D721Med (cell line): Measurements from ENCODE around the gene WASF2.

Source experiments
- DNase-seq: peaks from one replicate; pipeline ENCODE4 v3.0.0; 2011; ENCODE audit warnings: low spot score; ENCODE audit not compliant: insufficient read length
- FAIRE-seq: peaks from 2 replicates; lab custom pipeline; 2011; peaks lifted over from hg19 to GRCh38; lab: Jason Lieb, UNC
- TF ChIP-seq, protein P1 (sequence below): IDR thresholded peaks from 2 replicates; pipeline ENCODE4 v1.5.1; 2012; ENCODE audit warnings: mild to moderate bottlenecking, control low read depth; ENCODE audit not compliant: insufficient read depth; ENCODE audit errors: missing control alignments

Gene WASF2

DNA sequence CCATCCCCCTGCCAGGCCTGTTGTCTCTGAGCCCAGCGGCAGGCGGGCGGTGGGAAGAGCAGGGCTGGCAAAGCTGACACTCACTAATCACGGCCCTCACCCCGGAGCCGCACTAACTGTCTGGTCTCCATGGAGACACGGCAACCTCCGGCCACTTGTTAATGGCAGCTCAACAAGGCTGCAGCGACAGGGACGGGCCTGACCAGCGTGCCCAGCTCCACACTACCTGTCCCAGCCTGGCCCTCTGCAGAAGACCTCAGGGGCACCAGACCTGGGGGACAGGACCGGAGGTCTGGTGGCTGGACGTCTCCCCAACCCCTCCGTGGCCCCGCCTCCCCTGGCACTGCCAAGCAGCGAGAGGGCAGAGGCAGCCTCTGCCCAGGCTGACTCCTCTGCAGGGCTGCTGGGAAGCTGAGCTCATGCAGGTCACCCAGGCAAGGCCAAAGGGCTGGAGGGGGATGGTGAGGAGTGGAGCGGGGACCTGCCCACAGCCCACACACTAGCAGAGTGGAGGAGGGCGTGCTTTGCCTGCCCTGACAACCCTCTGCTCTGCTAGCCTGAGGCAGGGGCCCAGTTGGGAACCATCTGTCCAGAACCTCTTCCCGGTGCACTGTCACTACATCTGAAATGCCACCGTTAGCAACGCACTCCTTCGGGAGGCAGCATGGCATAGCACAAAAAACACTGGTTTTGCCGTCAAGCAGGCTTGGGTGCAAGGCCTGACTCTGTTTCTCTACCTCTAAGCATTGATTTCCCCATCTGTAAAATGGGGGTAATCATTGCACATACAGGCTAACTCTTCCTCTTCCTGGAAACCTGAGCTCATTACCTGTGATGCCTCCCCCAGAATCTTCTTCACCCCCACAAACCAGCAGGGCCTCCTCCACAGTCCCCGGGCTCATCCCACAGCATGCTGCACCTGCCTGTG lies 29.6 kb upstream of the WASF2 start:
- TF ChIP-seq, protein P1, sequence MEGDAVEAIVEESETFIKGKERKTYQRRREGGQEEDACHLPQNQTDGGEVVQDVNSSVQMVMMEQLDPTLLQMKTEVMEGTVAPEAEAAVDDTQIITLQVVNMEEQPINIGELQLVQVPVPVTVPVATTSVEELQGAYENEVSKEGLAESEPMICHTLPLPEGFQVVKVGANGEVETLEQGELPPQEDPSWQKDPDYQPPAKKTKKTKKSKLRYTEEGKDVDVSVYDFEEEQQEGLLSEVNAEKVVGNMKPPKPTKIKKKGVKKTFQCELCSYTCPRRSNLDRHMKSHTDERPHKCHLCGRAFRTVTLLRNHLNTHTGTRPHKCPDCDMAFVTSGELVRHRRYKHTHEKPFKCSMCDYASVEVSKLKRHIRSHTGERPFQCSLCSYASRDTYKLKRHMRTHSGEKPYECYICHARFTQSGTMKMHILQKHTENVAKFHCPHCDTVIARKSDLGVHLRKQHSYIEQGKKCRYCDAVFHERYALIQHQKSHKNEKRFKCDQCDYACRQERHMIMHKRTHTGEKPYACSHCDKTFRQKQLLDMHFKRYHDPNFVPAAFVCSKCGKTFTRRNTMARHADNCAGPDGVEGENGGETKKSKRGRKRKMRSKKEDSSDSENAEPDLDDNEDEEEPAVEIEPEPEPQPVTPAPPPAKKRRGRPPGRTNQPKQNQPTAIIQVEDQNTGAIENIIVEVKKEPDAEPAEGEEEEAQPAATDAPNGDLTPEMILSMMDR, result no peak
- FAIRE-seq, result no peak
- no peak for DNase-seq

DNA sequence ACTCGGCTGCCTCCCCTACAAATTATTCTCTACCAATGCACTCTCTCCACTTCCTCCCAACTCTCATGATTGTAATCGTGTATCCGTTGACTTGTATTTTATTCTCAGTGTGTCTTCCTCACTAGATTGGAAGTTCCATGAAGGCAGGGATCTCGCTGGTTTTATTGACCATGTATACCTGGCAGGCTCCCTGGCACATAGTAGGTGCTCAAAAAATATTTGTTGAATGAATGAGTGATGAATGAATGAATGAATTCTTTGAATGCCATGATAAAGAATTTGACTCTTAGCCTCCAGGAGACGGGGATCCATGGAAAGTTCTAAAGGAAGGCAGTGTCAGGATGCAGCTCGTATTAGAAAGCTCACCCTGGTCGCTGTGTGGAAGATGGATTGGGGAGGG lies 28.8 kb upstream of the WASF2 start:
- TF ChIP-seq, protein P1, result no peak
- DNase-seq (no peak), FAIRE-seq (no peak)

DNA sequence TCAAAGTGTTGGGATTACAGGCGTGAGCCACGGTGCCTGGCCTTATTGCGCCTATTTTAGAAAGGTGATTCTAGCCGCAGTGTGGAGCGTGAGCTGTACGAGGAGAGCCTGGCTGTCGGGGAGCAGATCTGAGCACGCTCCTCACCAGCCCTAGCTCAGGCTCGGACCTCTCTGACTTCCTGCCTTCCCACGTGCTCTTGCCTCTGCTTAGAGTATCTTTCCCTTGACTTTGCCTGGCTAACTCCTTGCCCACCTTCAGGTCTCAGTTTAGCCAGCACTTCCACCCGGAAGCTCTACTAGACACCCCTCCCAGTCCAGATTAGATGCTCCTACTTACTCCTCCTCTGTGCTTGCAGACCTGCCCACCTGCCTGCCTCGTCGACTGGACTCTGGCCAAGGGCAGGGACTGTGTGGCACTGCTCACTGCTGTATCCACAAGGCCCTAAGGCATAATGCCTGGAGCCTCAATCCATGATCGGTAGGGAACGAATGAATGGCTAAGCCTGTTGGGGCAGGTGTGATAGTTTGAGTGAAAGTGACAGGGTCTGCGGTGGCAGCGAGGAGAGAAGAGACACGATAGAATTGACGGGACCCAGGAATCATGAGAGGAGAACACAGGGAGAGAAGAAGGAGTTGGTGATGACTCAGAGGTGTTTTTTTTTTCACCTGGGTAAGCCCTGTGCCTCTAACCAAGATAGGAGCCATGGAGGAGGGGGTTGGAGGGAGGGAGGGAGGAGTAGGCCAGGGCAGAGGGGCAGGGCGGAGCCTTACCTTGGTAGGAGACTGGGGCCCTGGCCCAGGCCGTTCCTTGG lies 28.1 kb upstream of the WASF2 start:
- FAIRE-seq (no peak), DNase-seq (no peak)
- TF ChIP-seq, protein P1, result no peak

DNA sequence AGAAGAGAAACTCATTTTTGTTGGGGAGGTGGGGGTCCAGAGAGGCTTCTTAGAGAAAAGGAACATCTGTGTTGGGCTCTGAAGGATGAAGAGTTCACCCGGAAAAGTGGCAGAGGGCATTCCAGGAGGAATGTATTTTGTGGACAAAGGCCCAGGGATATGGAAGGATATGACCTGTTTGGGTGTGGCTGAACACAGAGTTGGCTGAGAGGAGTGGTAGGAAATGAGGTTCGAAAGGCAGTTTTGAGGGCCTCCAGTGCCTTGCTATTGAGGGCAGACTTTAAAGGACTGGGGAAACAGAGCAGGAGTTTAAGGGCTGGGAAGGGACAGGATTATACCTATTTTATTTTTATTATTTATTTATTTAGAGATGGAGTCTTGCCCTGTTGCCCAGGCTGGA lies 27.3 kb upstream of the WASF2 start:
- TF ChIP-seq, protein P1, result no peak
- DNase-seq (no peak), FAIRE-seq (no peak)

DNA sequence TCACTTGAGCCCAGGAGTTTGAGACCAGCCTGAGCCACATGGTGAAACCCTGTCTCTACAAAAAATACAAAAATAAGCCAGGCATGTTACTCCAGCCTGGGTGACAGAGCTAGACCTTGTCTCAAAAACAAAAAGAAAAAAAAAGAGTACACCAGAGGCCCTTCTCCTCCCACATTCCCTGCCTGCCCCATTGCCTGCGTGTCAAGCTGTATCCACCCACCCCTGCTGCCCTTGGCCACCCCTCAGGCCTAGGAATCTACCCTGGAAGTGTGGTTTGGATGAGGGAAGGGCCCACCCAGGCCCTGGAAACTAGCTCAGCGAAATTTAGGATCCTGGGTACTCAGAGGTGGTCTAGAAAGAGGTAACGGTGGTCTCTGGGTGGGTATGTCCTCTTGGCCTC lies 25.7 kb upstream of the WASF2 start:
- DNase-seq (no peak), FAIRE-seq (no peak)
- TF ChIP-seq, protein P1, result no peak

DNA sequence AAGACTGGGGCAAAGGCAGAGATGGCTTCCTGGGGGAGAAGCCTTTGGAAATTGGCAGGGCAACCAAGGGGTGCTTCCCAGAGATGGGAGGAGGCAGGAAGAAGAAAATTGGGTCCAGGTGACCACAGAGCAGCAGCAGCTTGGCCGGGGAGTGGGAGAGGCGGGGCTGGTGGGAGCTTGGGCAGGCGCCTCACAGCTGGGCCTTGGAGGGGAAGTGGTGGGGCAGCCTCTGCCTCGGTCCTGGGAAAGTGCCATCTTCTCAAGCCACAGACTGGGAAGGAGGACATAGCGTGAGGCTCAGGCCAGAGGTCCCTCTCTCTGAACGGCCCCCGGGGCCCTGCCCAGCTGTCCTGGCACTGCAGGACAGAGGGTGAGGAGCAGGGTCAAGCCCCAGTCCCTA lies 24.0 kb upstream of the WASF2 start:
- TF ChIP-seq, protein P1, result no peak
- FAIRE-seq (no peak), DNase-seq (no peak)
